Adrenal gland (tissue), 12 donors: ENCODE results near the gene RECK. TPM values are rescaled to one million over a fixed set of nuclear protein-coding genes. Genes with fewer than 3 reads are reported as not detected.

Source experiments
- DNase-seq, 7 donors: peaks; one replicate each; pipeline ENCODE4 v3.0.0-alpha.2; 2019 to 2020
- H3K27ac ChIP-seq, 5 donors: fragments of 200-600 bp; sonication (generic) in 4 of 5; 1 replicate in 3 of 5; 2 replicates in 2 of 5; pipeline versions ENCODE4 v1.5.1 to v1.8.0; 2016 to 2020; ENCODE audit warnings: mild to moderate bottlenecking in 1 of 5
- H3K27me3 ChIP-seq: fragments of 200-600 bp; 2 replicates; pipeline ENCODE4 v1.8.0; 2021
- H3K36me3 ChIP-seq, 2 donors: fragments of 200-600 bp; replicated peaks in 1 of 2; 1 replicate in 1 of 2; 2 replicates in 1 of 2; pipeline versions ENCODE4 v1.5.1 to v1.8.0; 2018 to 2022
- H3K4me1 ChIP-seq, 2 donors: fragments of 200-600 bp; replicated peaks in 1 of 2; 1 replicate in 1 of 2; 2 replicates in 1 of 2; pipeline versions ENCODE4 v1.5.1 to v1.8.0; 2018 to 2021
- H3K4me3 ChIP-seq, 4 donors: fragments of 200-600 bp; sonication (generic) in 3 of 4; one replicate each; pipeline ENCODE4 v1.5.1; 2016 to 2018
- H3K9me3 ChIP-seq, 3 donors: fragments of 200-600 bp; sonication (generic) in 1 of 3; replicated peaks in 1 of 3; 1 replicate in 2 of 3; 2 replicates in 1 of 3; pipeline versions ENCODE4 v1.5.1 to v1.8.0; 2016 to 2021
- CTCF ChIP-seq, 6 experiments: fragments of 450-650 bp in 4 of 6; fragments of 200-600 bp in 2 of 6; sonication (generic) in 1 of 6; IDR thresholded peaks; 1 replicate in 5 of 6; 2 replicates in 1 of 6; pipeline versions ENCODE4 v1.5.1 to v1.8.0; 2016 to 2021; ENCODE audit warnings: antibody characterized with exemption in 6 of 6, mild to moderate bottlenecking in 2 of 6, moderate library complexity in 1 of 6
- POLR2A ChIP-seq, 2 donors: fragments of 450-650 bp; IDR thresholded peaks; one replicate each; pipeline ENCODE4 v1.6.1; 2017; ENCODE audit warnings: antibody characterized with exemption in 2 of 2, mild to moderate bottlenecking in 2 of 2, moderate library complexity in 1 of 2
- WGBS, 4 donors: extraction: QIAGEN DNeasy Blood & Tissue Kit in 2 of 4; methylation state at CpG; one replicate each; pipeline versions ENCODE4 v1.1.5 to v1.1.7; 2013 to 2017; 5-methylcytosine and 5-hydroxymethylcytosine counted together
- intact Hi-C, 2 donors: fragments of 100-400 bp; cut with DNase I; formaldehyde crosslinking; loops; one replicate each; pipeline versions ENCODE4 v1.14.1 to v1.15.0; 2022 to 2023
- polyA plus RNA-seq, 3 donors: library from polyadenylated mRNA; stranded (reverse); fragments of 200-250 nt in 2 of 3; fragments of 350-450 nt in 1 of 3; fragmentation: Illumina TruSeq in 1 of 3; extraction: RNeasy Lipid Tissue Mini Kit (QIAGEN cat#74804) in 1 of 3; gene quantifications; one replicate each; pipeline ENCODE4 v1.2.3, GENCODE V29; 2013 to 2014
- total RNA-seq, 9 donors: library from RNA; depleted of rRNA in 4 of 9; stranded (reverse); fragments of >200 nt in 4 of 9; fragments of 120-200 nt in 1 of 9; fragmentation: NEBNext Ultra II Directional in 1 of 9; extraction: Animal tissue kit (Norgen Biotek cat#: 25700) in 1 of 9; gene quantifications; one replicate each; pipeline versions ENCODE4 v1.1.0 to v1.2.4, GENCODE V29; 2013 to 2023
- donor health status: healthy with polysubstance abuse.
- donor health status: Bipolar disorder and iron deficiency.
- donor health status: DM: yes; HTN: yes; CAD: no.
- donor health status: DM: no; HTN: no; CAD: no.
- donor health status: DM: no; HTN: no; CAD: no.
- donor health status: DM: yes; HTN: yes; CAD: no.

The RECK gene
- total and polyA plus RNA-seq, 12 donors, result 4.1 to 15.8 (median 9.6) TPM

GRCh38 chr9:36141761-36142160 is 105.0 kb downstream of the RECK start:
- no peaks in the 10 kb centered on the region for H3K36me3 ChIP-seq
- TF ChIP-seq POLR2A (IDR thresholded peaks at IDR 0.05), result no peak
- no peak for TF ChIP-seq CTCF (IDR thresholded peaks at IDR 0.05)
- no peaks in the 10 kb centered on the region for H3K27me3 ChIP-seq
- peak overlapping the region in 1 of 5 donors; percentile 92 for H3K27ac ChIP-seq
- H3K4me3 ChIP-seq, result no peak overlapping the region
- DNase-seq, result no peak
- H3K4me1 ChIP-seq, result peaks cover 21 to 48% of the 10 kb centered on the region in 2 donors
- WGBS, 4 donors, result 87 to 96% (median 92%) methylated on average over 7 of the region's 7 CpGs
- intact Hi-C loops, result no loop called here
- no peaks in the 10 kb centered on the region for H3K9me3 ChIP-seq

GRCh38 chr9:36142510-36143244 is 106.0 kb downstream of the RECK start:
- H3K27ac ChIP-seq, result peak overlapping the region; percentile 38 to 93 (median 86)
- no peaks in the 10 kb centered on the region for H3K9me3 ChIP-seq
- DNase-seq, result peak in 2 of 7 donors; percentile 48 to 62
- WGBS, 4 donors, result 34 to 43% (median 37%) methylated on average over 11 to 12 of the region's 12 CpGs
- H3K27me3 ChIP-seq, result no peaks in the 10 kb centered on the region
- H3K36me3 ChIP-seq, result no peaks in the 10 kb centered on the region
- H3K4me1 ChIP-seq, result peaks cover 21 to 40% of the 10 kb centered on the region in 2 donors
- peak overlapping the region in 2 of 4 donors; percentile 14 to 45 for H3K4me3 ChIP-seq
- TF ChIP-seq CTCF (IDR thresholded peaks at IDR 0.05), result no peak
- TF ChIP-seq POLR2A (IDR thresholded peaks at IDR 0.05), result peak in 1 of 2 donors; percentile 29
- intact Hi-C loops, result no loop called here

- Histone ChIP-seq H3K4me1 (peaks cover 24 to 44% of the 10 kb centered on the region in 2 donors), H3K27me3 (no peaks in the 10 kb centered on the region), H3K4me3 (peak overlapping the region in 1 of 4 donors; percentile 45), H3K36me3 (no peaks in the 10 kb centered on the region), H3K9me3 (no peaks in the 10 kb centered on the region), H3K27ac (peak overlapping the region; percentile 38 to 93 (median 86))
- 71 to 78% (median 73%) methylated on average over 13 of the region's 13 CpGs for WGBS, 4 donors
- TF ChIP-seq POLR2A (IDR thresholded peaks at IDR 0.05) (no peak), CTCF (IDR thresholded peaks at IDR 0.05) (no peak)
- no peak for DNase-seq
- intact Hi-C loops, result no loop called here
These were observed 106.5 kb downstream of the RECK start for GRCh38 chr9:36143245-36143641.

GRCh38 chr9:36144309-36145232 is 107.9 kb downstream of the RECK start:
- Histone ChIP-seq H3K4me3 (no peak overlapping the region), H3K27me3 (no peaks in the 10 kb centered on the region), H3K4me1 (peaks cover 32 to 54% of the 10 kb centered on the region in 2 donors), H3K36me3 (no peaks in the 10 kb centered on the region), H3K9me3 (no peaks in the 10 kb centered on the region), H3K27ac (no peak overlapping the region)
- no peak for TF ChIP-seq CTCF (IDR thresholded peaks at IDR 0.05)
- TF ChIP-seq POLR2A (IDR thresholded peaks at IDR 0.05), result no peak
- WGBS, 4 donors, result 81 to 92% (median 85%) methylated on average over 12 of the region's 12 CpGs
- intact Hi-C loops, result no loop called here
- no peak for DNase-seq
